Esophagus muscularis mucosa (tissue), 4 donors: Measurements from ENCODE around the gene GSE1.

Source experiments
- EP300 ChIP-seq: sonication (generic); formaldehyde crosslinking; IDR thresholded peaks from one replicate; pipeline ENCODE4 v1.6.1; 2017; ENCODE audit warnings: antibody characterized with exemption
- POLR2A ChIP-seq: fragments of 450-650 bp; IDR thresholded peaks from one replicate; pipeline ENCODE4 v1.6.1; 2017; ENCODE audit warnings: antibody characterized with exemption, moderate library complexity, mild to moderate bottlenecking, low read depth
- POLR2AphosphoS5 ChIP-seq, 2 donors: sonication (generic); formaldehyde crosslinking; IDR thresholded peaks; one replicate each; pipeline ENCODE4 v1.6.1; 2017; ENCODE audit warnings: antibody characterized with exemption in 2 of 2
- TF ChIP-seq, protein P1 (sequence below), 3 experiments: fragments of 200-600 bp in 2 of 3; fragments of 450-650 bp in 1 of 3; sonication (generic) in 2 of 3; IDR thresholded peaks; one replicate each; pipeline ENCODE4 v1.5.1; 2017 to 2019; ENCODE audit warnings: antibody characterized with exemption in 3 of 3, mild to moderate bottlenecking in 2 of 3, moderate library complexity in 1 of 3

DNA sequence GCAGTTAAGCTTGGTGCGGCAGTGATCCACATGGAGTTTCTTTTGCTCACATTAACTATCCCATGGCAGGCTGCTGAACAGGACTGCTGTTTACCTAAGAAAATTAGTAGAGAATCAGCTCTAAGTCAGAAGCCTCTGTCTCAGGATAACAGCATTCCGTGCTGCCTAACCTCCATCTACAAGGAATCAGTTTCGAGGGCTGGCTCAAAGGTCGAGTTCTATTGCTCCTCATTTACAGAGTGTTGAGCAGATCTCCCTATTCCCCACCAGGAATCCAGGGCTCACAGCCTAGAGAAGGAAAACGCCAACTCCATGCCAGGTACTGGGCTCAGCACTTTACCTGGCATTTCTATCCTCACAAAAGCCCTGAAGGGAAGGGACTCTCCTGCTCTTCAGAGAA, 65.7 kb downstream of the GSE1 start:
- TF ChIP-seq, protein P1, sequence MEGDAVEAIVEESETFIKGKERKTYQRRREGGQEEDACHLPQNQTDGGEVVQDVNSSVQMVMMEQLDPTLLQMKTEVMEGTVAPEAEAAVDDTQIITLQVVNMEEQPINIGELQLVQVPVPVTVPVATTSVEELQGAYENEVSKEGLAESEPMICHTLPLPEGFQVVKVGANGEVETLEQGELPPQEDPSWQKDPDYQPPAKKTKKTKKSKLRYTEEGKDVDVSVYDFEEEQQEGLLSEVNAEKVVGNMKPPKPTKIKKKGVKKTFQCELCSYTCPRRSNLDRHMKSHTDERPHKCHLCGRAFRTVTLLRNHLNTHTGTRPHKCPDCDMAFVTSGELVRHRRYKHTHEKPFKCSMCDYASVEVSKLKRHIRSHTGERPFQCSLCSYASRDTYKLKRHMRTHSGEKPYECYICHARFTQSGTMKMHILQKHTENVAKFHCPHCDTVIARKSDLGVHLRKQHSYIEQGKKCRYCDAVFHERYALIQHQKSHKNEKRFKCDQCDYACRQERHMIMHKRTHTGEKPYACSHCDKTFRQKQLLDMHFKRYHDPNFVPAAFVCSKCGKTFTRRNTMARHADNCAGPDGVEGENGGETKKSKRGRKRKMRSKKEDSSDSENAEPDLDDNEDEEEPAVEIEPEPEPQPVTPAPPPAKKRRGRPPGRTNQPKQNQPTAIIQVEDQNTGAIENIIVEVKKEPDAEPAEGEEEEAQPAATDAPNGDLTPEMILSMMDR (IDR thresholded peaks at IDR 0.05): no peak
- no peak for TF ChIP-seq EP300
- no peak for TF ChIP-seq POLR2A
- no peak for TF ChIP-seq POLR2AphosphoS5 (IDR thresholded peaks at IDR 0.05)
